Prostate gland (tissue), 2 donors: Measurements from ENCODE around the gene DLG2.

ENCODE experiments used
- POLR2AphosphoS5 ChIP-seq: sonication (generic); formaldehyde crosslinking; IDR thresholded peaks from one replicate; pipeline ENCODE4 v1.6.1; 2017; ENCODE audit warnings: antibody characterized with exemption
- TF ChIP-seq, protein P1 (sequence below), 4 experiments: fragments of 200-600 bp in 2 of 4; fragments of 450-650 bp in 2 of 4; sonication (generic) in 2 of 4; IDR thresholded peaks; 1 replicate in 3 of 4; 2 replicates in 1 of 4; pipeline ENCODE4 v1.5.1; 2016 to 2019; ENCODE audit warnings: antibody characterized with exemption in 4 of 4, mild to moderate bottlenecking in 2 of 4, moderate library complexity in 2 of 4

DNA sequence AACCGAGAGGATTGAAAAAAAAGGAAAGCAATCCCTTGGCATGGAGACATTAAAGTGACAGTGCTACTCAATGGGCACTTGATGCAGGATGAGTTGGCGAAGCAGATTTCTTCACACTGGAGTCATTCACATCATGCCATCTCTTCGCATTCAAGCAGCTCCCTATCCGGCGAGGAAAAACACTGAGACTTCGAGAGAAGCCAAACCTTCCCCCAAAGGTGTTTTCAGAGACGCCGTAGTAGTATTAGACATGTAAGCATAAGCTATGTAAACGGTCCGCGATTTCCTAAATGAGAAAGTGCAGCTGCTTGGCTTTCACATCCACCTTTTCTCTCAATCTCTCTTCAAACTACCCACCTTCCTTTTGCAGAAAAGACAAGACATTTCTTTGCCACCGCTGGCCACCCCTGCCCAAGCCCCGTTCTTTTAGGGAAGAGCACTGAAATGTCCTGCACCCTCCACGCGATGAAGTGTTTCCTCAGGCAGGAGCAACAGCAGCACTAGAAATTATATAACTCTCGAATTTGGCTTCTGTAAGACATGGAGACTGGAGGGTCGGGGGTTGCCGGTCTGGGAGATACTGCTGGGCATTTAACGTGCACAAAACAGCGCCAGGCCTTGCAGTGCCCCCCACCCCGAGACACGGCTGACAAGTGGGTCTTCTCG, at the start of gene DLG2:
- TF ChIP-seq POLR2AphosphoS5 = peak; percentile 30
- TF ChIP-seq, protein P1, sequence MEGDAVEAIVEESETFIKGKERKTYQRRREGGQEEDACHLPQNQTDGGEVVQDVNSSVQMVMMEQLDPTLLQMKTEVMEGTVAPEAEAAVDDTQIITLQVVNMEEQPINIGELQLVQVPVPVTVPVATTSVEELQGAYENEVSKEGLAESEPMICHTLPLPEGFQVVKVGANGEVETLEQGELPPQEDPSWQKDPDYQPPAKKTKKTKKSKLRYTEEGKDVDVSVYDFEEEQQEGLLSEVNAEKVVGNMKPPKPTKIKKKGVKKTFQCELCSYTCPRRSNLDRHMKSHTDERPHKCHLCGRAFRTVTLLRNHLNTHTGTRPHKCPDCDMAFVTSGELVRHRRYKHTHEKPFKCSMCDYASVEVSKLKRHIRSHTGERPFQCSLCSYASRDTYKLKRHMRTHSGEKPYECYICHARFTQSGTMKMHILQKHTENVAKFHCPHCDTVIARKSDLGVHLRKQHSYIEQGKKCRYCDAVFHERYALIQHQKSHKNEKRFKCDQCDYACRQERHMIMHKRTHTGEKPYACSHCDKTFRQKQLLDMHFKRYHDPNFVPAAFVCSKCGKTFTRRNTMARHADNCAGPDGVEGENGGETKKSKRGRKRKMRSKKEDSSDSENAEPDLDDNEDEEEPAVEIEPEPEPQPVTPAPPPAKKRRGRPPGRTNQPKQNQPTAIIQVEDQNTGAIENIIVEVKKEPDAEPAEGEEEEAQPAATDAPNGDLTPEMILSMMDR (IDR thresholded peaks at IDR 0.05) = no peak
